PFSK-1 (cell line): ENCODE data around the gene CALML4.

Experiments used
- POLR2AphosphoS5 ChIP-seq: IDR thresholded peaks from 2 replicates; pipeline ENCODE4 v1.6.1; 2012; ENCODE audit warnings: low read depth, mild to moderate bottlenecking, control low read depth, low read length, moderate library complexity
- REST ChIP-seq, 2 experiments: IDR thresholded peaks; 2 replicates each; pipeline versions ENCODE4 v1.6.1 to v1.8.0; 2011 to 2012; ENCODE audit warnings: low read depth in 2 of 2, low read length in 2 of 2, control low read depth in 1 of 2, inconsistent platforms in 1 of 2, mild to moderate bottlenecking in 1 of 2, moderate library complexity in 1 of 2; ENCODE audit not compliant: insufficient read depth in 1 of 2
- SIN3A ChIP-seq: IDR thresholded peaks from 2 replicates; pipeline ENCODE4 v1.6.1; 2012; ENCODE audit warnings: mild to moderate bottlenecking, low read length, moderate library complexity, borderline replicate concordance; ENCODE audit not compliant: insufficient read depth
- TAF1 ChIP-seq: IDR thresholded peaks from 2 replicates; pipeline ENCODE4 v1.6.1; 2012; ENCODE audit warnings: low read length, control low read depth, borderline replicate concordance; ENCODE audit not compliant: insufficient read depth

- no peak for TF ChIP-seq POLR2AphosphoS5
- TF ChIP-seq SIN3A, result no peak
- no peak for TF ChIP-seq REST (IDR thresholded peaks at IDR 0.05; ENCODE audit: insufficient read depth in 1 of 2, low read depth in 2 of 2, low read length in 2 of 2)
- no peak for TF ChIP-seq TAF1
Measured at GRCh38 chr15:68235022-68235421, 29.9 kb upstream of the CALML4 start.
